Lung (tissue), 16 donors: ENCODE results near the gene BTBD1. TPM values are rescaled to one million over a fixed set of nuclear protein-coding genes. Genes with fewer than 3 reads are reported as not detected.

Source experiments
- ATAC-seq: fragments of 200-7000 bp; cut with Tn5 transposase; one replicate; pipeline ENCODE4 v1.9.1; 2020; ENCODE audit warnings: moderate number of reproducible peaks; ENCODE audit not compliant: insufficient read depth, low FRiP score
- DNase-seq, 3 donors: peaks; one replicate each; pipeline ENCODE4 v3.0.0-alpha.2; 2013 to 2017
- H3K27ac ChIP-seq, 2 donors: one replicate each; pipeline ENCODE4 v1.5.1; 2013; ENCODE audit warnings: mild to moderate bottlenecking in 2 of 2, moderate library complexity in 2 of 2, control low read depth in 1 of 2, inconsistent platforms in 1 of 2, low read depth in 1 of 2, low read length in 1 of 2
- H3K27me3 ChIP-seq, 3 donors: one replicate each; pipeline ENCODE4 v1.5.1; 2013; ENCODE audit warnings: low read length in 2 of 3; ENCODE audit not compliant: control insufficient read depth in 3 of 3, insufficient read depth in 3 of 3
- H3K36me3 ChIP-seq, 4 donors: one replicate each; pipeline ENCODE4 v1.5.1; 2013; ENCODE audit warnings: low read length in 4 of 4, mild to moderate bottlenecking in 1 of 4, moderate library complexity in 1 of 4; ENCODE audit not compliant: control insufficient read depth in 4 of 4, insufficient read depth in 4 of 4
- H3K4me1 ChIP-seq, 5 donors: one replicate each; pipeline ENCODE4 v1.5.1; 2013; ENCODE audit warnings: low read length in 5 of 5, mild to moderate bottlenecking in 2 of 5, moderate library complexity in 1 of 5; ENCODE audit not compliant: control insufficient read depth in 5 of 5, insufficient read depth in 5 of 5
- H3K4me3 ChIP-seq: one replicate; pipeline ENCODE4 v1.5.1; 2013; ENCODE audit warnings: mild to moderate bottlenecking, control low read depth, moderate library complexity
- H3K9ac ChIP-seq, 2 donors: one replicate each; pipeline ENCODE4 v1.5.1; 2013; ENCODE audit warnings: low read length in 2 of 2, control low read depth in 1 of 2; ENCODE audit not compliant: insufficient read depth in 1 of 2
- H3K9me3 ChIP-seq, 4 donors: one replicate each; pipeline ENCODE4 v1.5.1; 2013; ENCODE audit warnings: low read length in 3 of 4, mild to moderate bottlenecking in 1 of 4, moderate library complexity in 1 of 4; ENCODE audit not compliant: control insufficient read depth in 4 of 4, insufficient read depth in 3 of 4
- WGBS, 2 donors: extraction: QIAGEN DNeasy Blood & Tissue Kit; methylation state at CpG; one replicate each; pipeline ENCODE4 v1.1.7; 2013; 5-methylcytosine and 5-hydroxymethylcytosine counted together
- long read RNA-seq, 5 donors: transcript quantifications; one replicate each; lab custom pipeline, GENCODE V29; 2026
- polyA plus RNA-seq, 2 donors: library from polyadenylated mRNA; stranded (reverse); fragments of 200-250 nt; gene quantifications; one replicate each; pipeline ENCODE4 v1.2.1, GENCODE V29; 2013
- total RNA-seq, 2 donors: library from RNA; depleted of rRNA in 1 of 2; stranded (reverse); fragments of >200 nt in 1 of 2; gene quantifications; one replicate each; pipeline ENCODE4 v1.2.1, GENCODE V29; 2014 to 2021
- TF ChIP-seq, protein P1 (sequence below): IDR thresholded peaks from 2 replicates; pipeline ENCODE4 v1.5.1; 2012; ENCODE audit warnings: mild to moderate bottlenecking; ENCODE audit errors: control extremely low read depth, extremely low read depth
- donor health status: control.
- donor health status: control.
- donor health status: Bipolar disorder and iron deficiency.
- donor health status: healthy.
- donor health status: DM: yes; HTN: yes; CAD: no.

BTBD1 gene
- total RNA-seq (10 to 100 TPM; 45.7 to 71.0 TPM), polyA plus RNA-seq (10 to 100 TPM; 10.7 to 28.2 TPM)
- long read RNA-seq, donor 1, transcript BTBD1-201 (8 exons, 3,297 nt) = major isoform, 17 of 24 reads
- long read RNA-seq, donor 1, partial matches to known transcripts = 7 of 24 reads
- long read RNA-seq, donor 1, other reads (novel, unspliced or antisense) = 0 of 24 reads
- long read RNA-seq, donor 2, transcript BTBD1-201 (8 exons, 3,297 nt) = major isoform, 8 of 20 reads
- long read RNA-seq, donor 2, partial matches to known transcripts = 12 of 20 reads
- long read RNA-seq, donor 2, other reads (novel, unspliced or antisense) = 0 of 20 reads
- long read RNA-seq, donor 3, transcript BTBD1-201 (8 exons, 3,297 nt) = major isoform, 10 of 28 reads
- long read RNA-seq, donor 3, partial matches to known transcripts = 18 of 28 reads
- long read RNA-seq, donor 3, other reads (novel, unspliced or antisense) = 0 of 28 reads
- long read RNA-seq, donor 4, transcript BTBD1-201 (8 exons, 3,297 nt) = major isoform, 9 of 9 reads
- long read RNA-seq, donor 4, partial matches to known transcripts = 0 of 9 reads
- long read RNA-seq, donor 4, other reads (novel, unspliced or antisense) = 0 of 9 reads
- long read RNA-seq, donor 5, transcript BTBD1-201 (8 exons, 3,297 nt) = major isoform, 25 of 53 reads
- long read RNA-seq, donor 5, partial matches to known transcripts = 28 of 53 reads
- long read RNA-seq, donor 5, other reads (novel, unspliced or antisense) = 0 of 53 reads

DNA sequence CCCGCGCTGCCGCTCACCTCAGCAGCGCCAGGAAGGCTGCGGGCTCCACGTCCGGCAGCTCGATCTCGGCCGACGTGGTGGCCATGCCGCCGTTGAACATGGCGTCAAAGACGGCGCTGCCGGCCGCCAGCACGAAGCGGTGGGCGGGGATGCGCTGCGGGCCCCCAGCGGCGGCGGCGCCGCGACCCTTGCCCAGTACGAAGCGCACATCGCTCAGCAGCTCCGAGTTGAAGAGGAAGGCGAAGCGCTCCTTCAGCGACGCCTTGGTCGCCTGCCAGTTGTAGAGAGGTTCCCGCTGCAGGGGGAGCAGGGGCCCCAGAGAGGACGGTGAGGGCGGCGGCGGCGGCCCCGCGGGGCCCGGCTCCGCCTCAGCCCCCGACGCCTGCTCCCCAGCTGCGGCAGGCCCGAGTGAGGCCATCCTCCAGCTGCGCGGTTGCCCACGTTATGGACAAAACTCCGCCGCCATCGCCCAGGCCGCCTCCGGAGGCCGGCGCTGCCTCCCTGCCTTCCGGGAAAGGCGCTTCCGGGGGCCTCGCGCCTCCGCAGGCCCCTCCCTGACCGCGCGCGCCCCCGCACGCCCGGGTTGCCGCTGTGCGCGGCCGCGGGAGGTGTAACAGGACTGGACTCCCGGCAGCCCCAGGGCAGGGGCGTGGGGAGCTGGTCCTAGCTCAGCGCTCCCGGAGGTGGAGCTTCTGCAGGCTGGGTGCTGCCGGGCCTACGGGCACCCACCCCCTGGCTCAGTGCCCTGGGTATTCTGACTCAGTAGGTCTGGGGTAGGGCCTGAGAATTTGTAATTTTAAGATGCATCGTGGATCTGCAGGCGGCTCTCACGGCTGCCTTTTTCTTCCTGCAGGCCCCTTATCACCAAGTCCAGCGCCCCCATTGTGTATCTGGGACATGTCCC is at the start of gene BTBD1:
TSS of gene BTBD1 (minus strand) at position 519 of the 904 bp plus-strand sequence. CDS start at position 418, 101 bp downstream.
- peak within 1 kb of the TSS; percentile 67 for H3K4me3 ChIP-seq
- TF ChIP-seq, protein P1, sequence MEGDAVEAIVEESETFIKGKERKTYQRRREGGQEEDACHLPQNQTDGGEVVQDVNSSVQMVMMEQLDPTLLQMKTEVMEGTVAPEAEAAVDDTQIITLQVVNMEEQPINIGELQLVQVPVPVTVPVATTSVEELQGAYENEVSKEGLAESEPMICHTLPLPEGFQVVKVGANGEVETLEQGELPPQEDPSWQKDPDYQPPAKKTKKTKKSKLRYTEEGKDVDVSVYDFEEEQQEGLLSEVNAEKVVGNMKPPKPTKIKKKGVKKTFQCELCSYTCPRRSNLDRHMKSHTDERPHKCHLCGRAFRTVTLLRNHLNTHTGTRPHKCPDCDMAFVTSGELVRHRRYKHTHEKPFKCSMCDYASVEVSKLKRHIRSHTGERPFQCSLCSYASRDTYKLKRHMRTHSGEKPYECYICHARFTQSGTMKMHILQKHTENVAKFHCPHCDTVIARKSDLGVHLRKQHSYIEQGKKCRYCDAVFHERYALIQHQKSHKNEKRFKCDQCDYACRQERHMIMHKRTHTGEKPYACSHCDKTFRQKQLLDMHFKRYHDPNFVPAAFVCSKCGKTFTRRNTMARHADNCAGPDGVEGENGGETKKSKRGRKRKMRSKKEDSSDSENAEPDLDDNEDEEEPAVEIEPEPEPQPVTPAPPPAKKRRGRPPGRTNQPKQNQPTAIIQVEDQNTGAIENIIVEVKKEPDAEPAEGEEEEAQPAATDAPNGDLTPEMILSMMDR = no peak

DNA sequence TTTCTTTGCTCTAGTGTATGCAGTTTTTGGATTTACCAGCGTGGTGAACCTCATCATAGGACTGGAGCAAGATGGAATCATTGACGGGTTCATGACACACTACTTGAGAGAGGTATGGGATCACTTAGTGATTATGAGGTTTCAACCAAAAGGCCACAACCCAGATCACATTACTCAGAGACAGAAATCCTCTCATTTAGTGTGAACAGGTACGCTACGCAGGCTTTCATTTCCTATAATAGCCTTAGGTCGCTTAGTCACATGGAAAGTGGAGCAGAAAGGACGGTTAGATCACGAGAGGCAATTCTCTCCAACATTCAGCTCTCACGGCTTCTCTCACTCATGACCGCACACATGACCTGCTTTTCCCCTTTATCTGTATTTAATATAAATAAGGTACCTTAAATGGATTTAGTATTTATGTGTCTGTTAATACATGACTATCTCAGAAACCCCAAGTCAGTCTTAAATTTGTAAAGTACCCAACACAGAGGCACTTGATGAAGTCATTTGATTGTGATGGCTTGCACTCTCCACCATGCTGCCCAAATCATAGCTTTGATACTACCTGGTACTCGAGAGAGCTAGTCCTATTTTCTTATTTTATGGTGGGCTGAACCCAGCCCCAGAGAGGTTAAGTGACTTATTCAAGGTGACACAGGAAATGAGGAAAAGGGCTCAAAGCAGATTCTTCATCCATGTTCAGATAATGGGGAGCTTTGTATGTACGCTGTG is 48.9 kb upstream of the BTBD1 start:
- Histone ChIP-seq H3K27ac (no peak overlapping the region), H3K4me3 (no peak overlapping the region), H3K9ac (no peak overlapping the region), H3K9me3 (no peaks in the 10 kb centered on the region), H3K4me1 (peaks cover 0 to 15% (median 0%) of the 10 kb centered on the region in 5 donors), H3K27me3 (no peaks in the 10 kb centered on the region), H3K36me3 (peaks cover 0 to 12% (median 0%) of the 10 kb centered on the region in 4 donors)
- DNase-seq (no peak), ATAC-seq (no peak)
- TF ChIP-seq, protein P1 = no peak
- WGBS, 2 donors = 93 to 97% methylated on average over 11 of the region's 11 CpGs

More for the DNA sequence above, at the start of gene BTBD1:
- peak within 1 kb of the TSS; percentile 27 to 76 for H3K9ac ChIP-seq
- DNase-seq (peak; percentile 92 to 96 (median 94)), ATAC-seq (peak; percentile 98)
- H3K27me3 ChIP-seq = no peaks in the 10 kb centered on the region
- no peaks in the 10 kb centered on the region for H3K9me3 ChIP-seq
- peaks cover 0 to 42% (median 20%) of the 10 kb centered on the region in 5 donors for H3K4me1 ChIP-seq
- 0% methylated on average over 54 to 90 of the region's 90 CpGs for WGBS, 2 donors
- peaks cover 0 to 2% (median 0%) of the 10 kb centered on the region in 4 donors for H3K36me3 ChIP-seq
- H3K27ac ChIP-seq = peak within 1 kb of the TSS; percentile 94 to 96

DNA sequence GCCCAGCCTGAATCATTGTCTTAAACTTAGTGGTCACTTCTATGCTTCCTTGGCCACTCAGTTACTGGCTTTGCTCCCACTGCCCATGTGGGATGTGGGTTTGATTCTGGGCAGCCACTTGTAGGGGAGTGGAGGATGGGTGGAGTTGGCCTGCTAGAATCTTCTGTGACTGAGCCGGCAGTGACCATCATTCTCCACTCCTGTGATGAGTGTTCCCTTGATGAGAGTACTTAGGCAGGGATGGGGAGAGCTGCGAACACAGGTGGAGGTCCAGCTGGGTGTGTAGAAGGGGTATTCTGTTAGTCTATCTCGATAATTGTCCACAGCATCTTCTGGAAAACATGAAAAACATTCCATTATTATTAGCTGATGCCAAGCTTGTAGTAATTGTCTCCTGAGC is 48.4 kb upstream of the BTBD1 start:
- ATAC-seq (no peak), DNase-seq (no peak)
- Histone ChIP-seq H3K9ac (no peak overlapping the region), H3K9me3 (no peaks in the 10 kb centered on the region), H3K36me3 (peaks cover 0 to 12% (median 0%) of the 10 kb centered on the region in 4 donors), H3K27me3 (no peaks in the 10 kb centered on the region), H3K4me3 (no peak overlapping the region), H3K4me1 (peaks cover 0 to 15% (median 0%) of the 10 kb centered on the region in 5 donors), H3K27ac (no peak overlapping the region)
- TF ChIP-seq, protein P1 = no peak
- 93 to 99% methylated on average over 3 of the region's 3 CpGs for WGBS, 2 donors
